Prostate gland (tissue), 2 donors: Measurements from ENCODE around the gene IRF6. TPM values are rescaled to one million over a fixed set of nuclear protein-coding genes. Genes with fewer than 3 reads are reported as not detected.
A peak's percentile ranks its signal among the peaks of the same experiment; 100 is the strongest.

Experiments used
- DNase-seq: peaks from one replicate; pipeline ENCODE4 v3.0.0-alpha.2; 2019; ENCODE audit warnings: low spot score
- H3K27ac ChIP-seq, 2 donors: fragments of 200-600 bp; sonication (generic); 2 replicates each; pipeline ENCODE4 v1.5.1; 2017 to 2019
- H3K27me3 ChIP-seq: fragments of 200-600 bp; sonication (generic); replicated peaks from 2 replicates; pipeline ENCODE4 v1.5.1; 2019; ENCODE audit not compliant: insufficient read depth
- H3K36me3 ChIP-seq, 2 donors: fragments of 200-600 bp; sonication (generic); 1 replicate in 1 of 2; 2 replicates in 1 of 2; pipeline versions ENCODE4 v1.5.1 to v1.8.1; 2017 to 2019
- H3K4me1 ChIP-seq: fragments of 200-600 bp; sonication (generic); replicated peaks from 2 replicates; pipeline ENCODE4 v1.5.1; 2019
- H3K4me3 ChIP-seq, 2 donors: fragments of 200-600 bp; sonication (generic); 2 replicates each; pipeline ENCODE4 v1.5.1; 2017 to 2019
- H3K9me3 ChIP-seq: fragments of 200-600 bp; sonication (generic); 2 replicates; pipeline ENCODE4 v1.5.1; 2017
- POLR2A ChIP-seq: fragments of 450-650 bp; IDR thresholded peaks from one replicate; pipeline ENCODE4 v1.6.1; 2016; ENCODE audit warnings: antibody characterized with exemption, mild to moderate bottlenecking
- POLR2AphosphoS5 ChIP-seq: sonication (generic); formaldehyde crosslinking; IDR thresholded peaks from one replicate; pipeline ENCODE4 v1.6.1; 2017; ENCODE audit warnings: antibody characterized with exemption
- WGBS: methylation state at CpG from one replicate; pipeline ENCODE4 v1.1.5; 2018; 5-methylcytosine and 5-hydroxymethylcytosine counted together
- intact Hi-C: fragments of 100-400 bp; cut with DNase I; formaldehyde crosslinking; loops from one replicate; pipeline ENCODE4 v1.14.2; 2022
- total RNA-seq, 2 donors: library from RNA; depleted of rRNA; stranded (reverse); fragments of >200 nt; gene quantifications; one replicate each; pipeline ENCODE4 v1.1.0, GENCODE V29; 2016
- TF ChIP-seq, protein P1 (sequence below), 4 experiments: fragments of 200-600 bp in 2 of 4; fragments of 450-650 bp in 2 of 4; sonication (generic) in 2 of 4; IDR thresholded peaks; 1 replicate in 3 of 4; 2 replicates in 1 of 4; pipeline ENCODE4 v1.5.1; 2016 to 2019; ENCODE audit warnings: antibody characterized with exemption in 4 of 4, mild to moderate bottlenecking in 2 of 4, moderate library complexity in 2 of 4

The IRF6 gene
- total RNA-seq, 2 donors from 2014 or later, result 59.8 to 118 TPM

DNA sequence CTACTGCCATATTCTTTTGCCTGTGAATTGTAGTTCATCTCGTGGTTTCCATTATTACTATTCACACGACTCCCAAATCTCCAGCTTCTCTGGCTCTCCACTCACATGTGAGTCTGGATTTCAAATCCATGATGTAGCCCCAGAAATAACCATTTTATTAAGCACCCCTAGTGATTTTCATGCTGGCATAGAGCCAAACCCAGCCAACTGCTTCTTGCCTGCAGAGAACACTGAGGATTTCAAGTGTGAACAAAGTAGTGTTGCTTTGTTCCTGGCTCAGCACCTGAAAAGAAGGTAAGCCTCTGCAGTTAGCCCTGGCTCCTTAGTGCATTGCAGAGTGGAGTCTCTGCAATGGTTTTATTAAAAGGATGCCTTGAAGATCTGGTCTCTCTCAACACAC lies 47.7 kb upstream of the IRF6 start:
- 91% methylated on average over 2 of the region's 2 CpGs for WGBS
- Histone ChIP-seq H3K27me3 (no peaks in the 10 kb centered on the region), H3K9me3 (no peaks in the 10 kb centered on the region), H3K27ac (no peak overlapping the region), H3K36me3 (no peaks in the 10 kb centered on the region), H3K4me3 (no peak overlapping the region), H3K4me1 (no peaks in the 10 kb centered on the region)
- intact Hi-C loops, result loop anchor here (10.0 kb wide), 1 partner anchor 461 kb away; no protein-coding TSS in a partner anchor
- TF ChIP-seq POLR2AphosphoS5 (no peak), POLR2A (no peak)
- TF ChIP-seq, protein P1, sequence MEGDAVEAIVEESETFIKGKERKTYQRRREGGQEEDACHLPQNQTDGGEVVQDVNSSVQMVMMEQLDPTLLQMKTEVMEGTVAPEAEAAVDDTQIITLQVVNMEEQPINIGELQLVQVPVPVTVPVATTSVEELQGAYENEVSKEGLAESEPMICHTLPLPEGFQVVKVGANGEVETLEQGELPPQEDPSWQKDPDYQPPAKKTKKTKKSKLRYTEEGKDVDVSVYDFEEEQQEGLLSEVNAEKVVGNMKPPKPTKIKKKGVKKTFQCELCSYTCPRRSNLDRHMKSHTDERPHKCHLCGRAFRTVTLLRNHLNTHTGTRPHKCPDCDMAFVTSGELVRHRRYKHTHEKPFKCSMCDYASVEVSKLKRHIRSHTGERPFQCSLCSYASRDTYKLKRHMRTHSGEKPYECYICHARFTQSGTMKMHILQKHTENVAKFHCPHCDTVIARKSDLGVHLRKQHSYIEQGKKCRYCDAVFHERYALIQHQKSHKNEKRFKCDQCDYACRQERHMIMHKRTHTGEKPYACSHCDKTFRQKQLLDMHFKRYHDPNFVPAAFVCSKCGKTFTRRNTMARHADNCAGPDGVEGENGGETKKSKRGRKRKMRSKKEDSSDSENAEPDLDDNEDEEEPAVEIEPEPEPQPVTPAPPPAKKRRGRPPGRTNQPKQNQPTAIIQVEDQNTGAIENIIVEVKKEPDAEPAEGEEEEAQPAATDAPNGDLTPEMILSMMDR (IDR thresholded peaks at IDR 0.05), result no peak
- DNase-seq, result no peak

GRCh38 chr1:209850342-209850979 lies 44.5 kb upstream of the IRF6 start:
- TF ChIP-seq POLR2AphosphoS5 (peak; percentile 63), POLR2A (no peak)
- TF ChIP-seq, protein P1 (IDR thresholded peaks at IDR 0.05), result peak in 3 of 4 experiments; percentile 53 to 65 (median 62)
- peaks cover 0 to under 1% of the 10 kb centered on the region in 2 donors for H3K36me3 ChIP-seq
- H3K4me1 ChIP-seq, result no peaks in the 10 kb centered on the region
- WGBS, result 54% methylated on average over 6 of the region's 6 CpGs
- H3K27ac ChIP-seq, result peak overlapping the region in 1 of 2 donors; percentile 39
- no peak overlapping the region for H3K4me3 ChIP-seq
- intact Hi-C loops, result loop anchor here (10.0 kb wide), 1 partner anchor 464 kb away; no protein-coding TSS in a partner anchor
- no peaks in the 10 kb centered on the region for H3K27me3 ChIP-seq
- H3K9me3 ChIP-seq, result no peaks in the 10 kb centered on the region
- peak; percentile 73 for DNase-seq

- Histone ChIP-seq H3K9me3 (no peaks in the 10 kb centered on the region), H3K36me3 (peaks cover 0 to 2% of the 10 kb centered on the region in 2 donors), H3K27me3 (no peaks in the 10 kb centered on the region), H3K4me1 (no peaks in the 10 kb centered on the region), H3K4me3 (no peak overlapping the region), H3K27ac (no peak overlapping the region)
- 68% methylated on average over 5 of the region's 5 CpGs for WGBS
- no peak for DNase-seq
- TF ChIP-seq POLR2AphosphoS5 (no peak), POLR2A (no peak)
- intact Hi-C loops, result no loop called here
These were observed 43.4 kb upstream of the IRF6 start for GRCh38 chr1:209849388-209849787.

DNA sequence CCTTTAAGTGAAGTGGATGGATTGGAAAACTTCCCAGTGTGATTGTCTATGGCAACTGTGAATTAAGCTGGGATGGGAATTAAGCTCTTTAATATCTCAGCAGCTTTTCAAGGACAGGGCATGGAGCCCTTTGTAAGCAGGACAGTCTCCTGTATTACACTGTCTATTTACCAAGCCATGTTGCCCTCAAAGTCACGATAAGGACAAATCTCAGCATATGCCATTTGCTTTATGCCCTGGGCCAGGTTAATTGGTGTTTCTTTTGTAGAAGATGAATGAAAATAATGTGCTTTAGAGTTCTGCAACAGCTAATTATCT lies 39.4 kb upstream of the IRF6 start:
- Histone ChIP-seq H3K27ac (no peak overlapping the region), H3K27me3 (no peaks in the 10 kb centered on the region), H3K4me1 (no peaks in the 10 kb centered on the region), H3K9me3 (no peaks in the 10 kb centered on the region), H3K36me3 (peaks cover 6 to 10% of the 10 kb centered on the region in 2 donors), H3K4me3 (no peak overlapping the region)
- WGBS, result 76% methylated on average over 1 of the region's 1 CpG
- DNase-seq, result no peak
- intact Hi-C loops, result no loop called here
- TF ChIP-seq, protein P1 (IDR thresholded peaks at IDR 0.05), result no peak

GRCh38 chr1:209844695-209845407 lies 38.9 kb upstream of the IRF6 start:
- intact Hi-C loops, result no loop called here
- no peak overlapping the region for H3K27ac ChIP-seq
- no peaks in the 10 kb centered on the region for H3K4me1 ChIP-seq
- H3K36me3 ChIP-seq, result peaks cover 9 to 10% of the 10 kb centered on the region in 2 donors
- TF ChIP-seq POLR2A (no peak), POLR2AphosphoS5 (no peak)
- TF ChIP-seq, protein P1 (IDR thresholded peaks at IDR 0.05), result no peak
- no peaks in the 10 kb centered on the region for H3K9me3 ChIP-seq
- DNase-seq, result no peak
- 73% methylated on average over 6 of the region's 6 CpGs for WGBS
- H3K4me3 ChIP-seq, result no peak overlapping the region
- H3K27me3 ChIP-seq, result no peaks in the 10 kb centered on the region
